WERI-Rb-1 (cell line): ENCODE results near the gene FCHSD2.

ENCODE experiments used
- DNase-seq: peaks from one replicate; pipeline ENCODE4 v3.0.0-alpha.2; 2020
- H3K27ac ChIP-seq: fragments of 250-450 bp; sonication (Bioruptor Pico); 2 replicates; pipeline ENCODE4 v1.5.1; 2020; ENCODE audit warnings: mild to moderate bottlenecking, moderate library complexity
- H3K27me3 ChIP-seq: fragments of 250-450 bp; sonication (Bioruptor Pico); 2 replicates; pipeline ENCODE4 v1.5.1; 2021; ENCODE audit warnings: mild to moderate bottlenecking, low read depth, moderate library complexity; ENCODE audit not compliant: insufficient read depth, severe bottlenecking
- H3K36me3 ChIP-seq: fragments of 250-450 bp; sonication (Bioruptor Pico); 2 replicates; pipeline ENCODE4 v1.5.1; 2020; ENCODE audit warnings: mild to moderate bottlenecking, moderate library complexity
- H3K4me3 ChIP-seq: 2 replicates; pipeline ENCODE4 v1.5.1; 2011; ENCODE audit warnings: low read depth, mild to moderate bottlenecking, control low read depth, low read length
- H3K9me3 ChIP-seq: fragments of 250-450 bp; sonication (Bioruptor Pico); 2 replicates; pipeline ENCODE4 v1.5.1; 2021; ENCODE audit warnings: mild to moderate bottlenecking, moderate library complexity; ENCODE audit not compliant: severe bottlenecking
- CTCF ChIP-seq: IDR thresholded peaks from 2 replicates; pipeline ENCODE4 v1.5.1; 2011; ENCODE audit warnings: low read depth, mild to moderate bottlenecking, control low read depth, inconsistent platforms, low read length

FCHSD2 gene

GRCh38 chr11:73187854-73188253 is 45.7 kb upstream of the FCHSD2 start:
- Histone ChIP-seq H3K27me3 (no peaks in the 10 kb centered on the region), H3K9me3 (no peaks in the 10 kb centered on the region), H3K27ac (no peak overlapping the region), H3K36me3 (no peaks in the 10 kb centered on the region), H3K4me3 (no peak overlapping the region)
- DNase-seq: no peak
- TF ChIP-seq CTCF: no peak

GRCh38 chr11:73186886-73187285 is 44.8 kb upstream of the FCHSD2 start:
- Histone ChIP-seq H3K27me3 (no peaks in the 10 kb centered on the region), H3K27ac (no peak overlapping the region), H3K4me3 (no peak overlapping the region), H3K9me3 (no peaks in the 10 kb centered on the region), H3K36me3 (no peaks in the 10 kb centered on the region)
- TF ChIP-seq CTCF: no peak
- no peak for DNase-seq

GRCh38 chr11:73186294-73186850 is 44.3 kb upstream of the FCHSD2 start:
- Histone ChIP-seq H3K4me3 (no peak overlapping the region), H3K27ac (peak overlapping the region; percentile 14; the same call in 1 of the 2 replicates), H3K36me3 (no peaks in the 10 kb centered on the region), H3K27me3 (no peaks in the 10 kb centered on the region), H3K9me3 (no peaks in the 10 kb centered on the region)
- DNase-seq: no peak
- TF ChIP-seq CTCF: no peak

GRCh38 chr11:73185680-73186293 is 43.7 kb upstream of the FCHSD2 start:
- Histone ChIP-seq H3K27ac (peak overlapping the region; percentile 14; the same call in 1 of the 2 replicates), H3K27me3 (no peaks in the 10 kb centered on the region), H3K36me3 (no peaks in the 10 kb centered on the region), H3K4me3 (no peak overlapping the region), H3K9me3 (no peaks in the 10 kb centered on the region)
- DNase-seq: no peak
- no peak for TF ChIP-seq CTCF

- DNase-seq: peak; percentile 78
- peak; percentile 99 for TF ChIP-seq CTCF
- Histone ChIP-seq H3K4me3 (no peak overlapping the region), H3K36me3 (no peaks in the 10 kb centered on the region), H3K27me3 (no peaks in the 10 kb centered on the region), H3K9me3 (no peaks in the 10 kb centered on the region), H3K27ac (no peak overlapping the region)
These were observed 43.0 kb upstream of the FCHSD2 start for GRCh38 chr11:73184953-73185671.
